Transverse colon (tissue), 3 donors: ENCODE measurements around the gene EIF2S1.

Experiments used
- EP300 ChIP-seq: sonication (generic); formaldehyde crosslinking; IDR thresholded peaks from one replicate; pipeline ENCODE4 v1.6.1; 2017; ENCODE audit warnings: antibody characterized with exemption, low read depth
- TF ChIP-seq, protein P1 (sequence below), 5 experiments: fragments of 200-600 bp in 3 of 5; fragments of 450-650 bp in 2 of 5; sonication (generic) in 3 of 5; IDR thresholded peaks; 1 replicate in 2 of 5; 2 replicates in 3 of 5; pipeline ENCODE4 v1.5.1; 2016 to 2017; ENCODE audit warnings: antibody characterized with exemption in 5 of 5, inconsistent platforms in 3 of 5, mild to moderate bottlenecking in 2 of 5, moderate library complexity in 1 of 5

GRCh38 chr14:67409461-67409860, 49.3 kb downstream of the EIF2S1 start:
- TF ChIP-seq, protein P1, sequence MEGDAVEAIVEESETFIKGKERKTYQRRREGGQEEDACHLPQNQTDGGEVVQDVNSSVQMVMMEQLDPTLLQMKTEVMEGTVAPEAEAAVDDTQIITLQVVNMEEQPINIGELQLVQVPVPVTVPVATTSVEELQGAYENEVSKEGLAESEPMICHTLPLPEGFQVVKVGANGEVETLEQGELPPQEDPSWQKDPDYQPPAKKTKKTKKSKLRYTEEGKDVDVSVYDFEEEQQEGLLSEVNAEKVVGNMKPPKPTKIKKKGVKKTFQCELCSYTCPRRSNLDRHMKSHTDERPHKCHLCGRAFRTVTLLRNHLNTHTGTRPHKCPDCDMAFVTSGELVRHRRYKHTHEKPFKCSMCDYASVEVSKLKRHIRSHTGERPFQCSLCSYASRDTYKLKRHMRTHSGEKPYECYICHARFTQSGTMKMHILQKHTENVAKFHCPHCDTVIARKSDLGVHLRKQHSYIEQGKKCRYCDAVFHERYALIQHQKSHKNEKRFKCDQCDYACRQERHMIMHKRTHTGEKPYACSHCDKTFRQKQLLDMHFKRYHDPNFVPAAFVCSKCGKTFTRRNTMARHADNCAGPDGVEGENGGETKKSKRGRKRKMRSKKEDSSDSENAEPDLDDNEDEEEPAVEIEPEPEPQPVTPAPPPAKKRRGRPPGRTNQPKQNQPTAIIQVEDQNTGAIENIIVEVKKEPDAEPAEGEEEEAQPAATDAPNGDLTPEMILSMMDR (IDR thresholded peaks at IDR 0.05): no peak
- TF ChIP-seq EP300: no peak
